HEK293 (cell line): ENCODE data around the gene XRN1.

Source experiments
- CTCF ChIA-PET: fragments of 350-600 bp; formaldehyde crosslinking; extraction: SDS; loops from one replicate; lab custom pipeline; 2021; ENCODE audit warnings: antibody characterized with exemption; lab: Yijun Ruan, JAX
- POLR2A ChIA-PET: fragments of 300-600 bp; formaldehyde crosslinking; extraction: SDS; loops from one replicate; lab custom pipeline; 2020; ENCODE audit warnings: antibody characterized with exemption, inconsistent platforms; lab: Yijun Ruan, JAX
- H3K27ac ChIP-seq: fragments of 200-500 bp; sonication (Bioruptor generic); 2 replicates; pipeline ENCODE4 v1.5.1; 2014; ENCODE audit warnings: low read depth, low read length, control low read depth, inconsistent platforms; ENCODE audit errors: extremely low read depth
- H3K36me3 ChIP-seq, 2 experiments: fragments of 200-500 bp in 1 of 2; sonication (Bioruptor generic) in 1 of 2; 1 replicate in 1 of 2; 2 replicates in 1 of 2; pipeline ENCODE4 v1.5.1; 2014 to 2017; ENCODE audit warnings: inconsistent platforms in 2 of 2, low read length in 2 of 2; ENCODE audit not compliant: control insufficient read depth in 2 of 2, insufficient read depth in 1 of 2
- H3K4me1 ChIP-seq: fragments of 200-500 bp; sonication (Bioruptor generic); 2 replicates; pipeline ENCODE4 v1.5.1; 2014; ENCODE audit warnings: mild to moderate bottlenecking, low read length, inconsistent platforms; ENCODE audit not compliant: control insufficient read depth, insufficient read depth
- H3K4me3 ChIP-seq: 2 replicates; pipeline ENCODE4 v1.5.1; 2011; ENCODE audit warnings: low read depth, mild to moderate bottlenecking, control low read depth, low read length, moderate library complexity
- H3K9me3 ChIP-seq: fragments of 200-500 bp; sonication (Bioruptor generic); 2 replicates; pipeline ENCODE4 v1.5.1; 2014; ENCODE audit warnings: low read depth, low read length, inconsistent platforms; ENCODE audit not compliant: control insufficient read depth, insufficient read depth
- CTCF ChIP-seq: fragments of 450-650 bp; formaldehyde crosslinking; IDR thresholded peaks from 2 replicates; pipeline ENCODE4 v1.5.1; 2016; ENCODE audit warnings: missing biosample characterization, missing genetic modification characterization
- GLI4 ChIP-seq: fragments of 450-650 bp; formaldehyde crosslinking; IDR thresholded peaks from 2 replicates; pipeline ENCODE4 v1.5.1; 2016; ENCODE audit warnings: missing biosample characterization, missing genetic modification characterization
- KLF17 ChIP-seq: fragments of 450-650 bp; formaldehyde crosslinking; IDR thresholded peaks from 2 replicates; pipeline ENCODE4 v1.5.1; 2016; ENCODE audit warnings: missing biosample characterization, missing genetic modification characterization
- OVOL3 ChIP-seq: fragments of 450-650 bp; formaldehyde crosslinking; IDR thresholded peaks from 2 replicates; pipeline ENCODE4 v1.5.1; 2016; ENCODE audit warnings: missing biosample characterization, missing genetic modification characterization
- PRDM1 ChIP-seq: fragments of 450-650 bp; formaldehyde crosslinking; IDR thresholded peaks from 2 replicates; pipeline ENCODE4; 2016; ENCODE audit warnings: missing biosample characterization, missing genetic modification characterization
- TRIM28 ChIP-seq: IDR thresholded peaks from 2 replicates; pipeline ENCODE4 v1.6.1; 2011; ENCODE audit warnings: low read length, control low read depth, borderline replicate concordance
- ZBTB6 ChIP-seq: fragments of 450-650 bp; formaldehyde crosslinking; IDR thresholded peaks from 2 replicates; pipeline ENCODE4 v1.5.1; 2017; ENCODE audit warnings: missing biosample characterization, missing genetic modification characterization
- ZNF155 ChIP-seq: fragments of 450-650 bp; formaldehyde crosslinking; IDR thresholded peaks from 2 replicates; pipeline ENCODE4 v1.5.1; 2016; ENCODE audit warnings: missing biosample characterization, missing genetic modification characterization
- ZNF175 ChIP-seq: fragments of 450-650 bp; formaldehyde crosslinking; IDR thresholded peaks from 2 replicates; pipeline ENCODE4 v1.5.1; 2016; ENCODE audit warnings: missing biosample characterization, missing genetic modification characterization
- ZNF19 ChIP-seq: fragments of 450-650 bp; formaldehyde crosslinking; IDR thresholded peaks from 2 replicates; pipeline ENCODE4; 2016; ENCODE audit warnings: missing biosample characterization, missing genetic modification characterization, low read depth
- ZNF2 ChIP-seq: fragments of 450-650 bp; formaldehyde crosslinking; IDR thresholded peaks from 2 replicates; pipeline ENCODE4 v1.5.1; 2016; ENCODE audit warnings: missing biosample characterization, missing genetic modification characterization
- ZNF398 ChIP-seq: fragments of 450-650 bp; formaldehyde crosslinking; IDR thresholded peaks from 2 replicates; pipeline ENCODE4 v1.5.1; 2017; ENCODE audit warnings: missing biosample characterization, missing genetic modification characterization
- ZNF521 ChIP-seq: fragments of 450-650 bp; formaldehyde crosslinking; IDR thresholded peaks from 2 replicates; pipeline ENCODE4 v1.5.1; 2017; ENCODE audit warnings: missing biosample characterization, mild to moderate bottlenecking, missing genetic modification characterization
- ZNF561 ChIP-seq: fragments of 450-650 bp; IDR thresholded peaks from 2 replicates; pipeline ENCODE4 v1.5.1; 2018; ENCODE audit warnings: missing biosample characterization, missing genetic modification characterization, borderline replicate concordance
- ZNF654 ChIP-seq: fragments of 450-650 bp; formaldehyde crosslinking; IDR thresholded peaks from 2 replicates; pipeline ENCODE4 v1.5.1; 2016; ENCODE audit warnings: low read depth, missing biosample characterization, missing genetic modification characterization
- ZNF660 ChIP-seq: fragments of 450-650 bp; IDR thresholded peaks from 2 replicates; pipeline ENCODE4 v1.5.1; 2018; ENCODE audit warnings: missing biosample characterization, mild to moderate bottlenecking, missing genetic modification characterization
- ZNF701 ChIP-seq: fragments of 450-650 bp; formaldehyde crosslinking; IDR thresholded peaks from 2 replicates; pipeline ENCODE4 v1.5.1; 2016; ENCODE audit warnings: missing biosample characterization, missing genetic modification characterization
- ZNF747 ChIP-seq: fragments of 450-650 bp; formaldehyde crosslinking; IDR thresholded peaks from 2 replicates; pipeline ENCODE4 v1.5.1; 2016; ENCODE audit warnings: missing biosample characterization, missing genetic modification characterization
- ZNF776 ChIP-seq: fragments of 450-650 bp; formaldehyde crosslinking; IDR thresholded peaks from 2 replicates; pipeline ENCODE4 v1.5.0; 2017; ENCODE audit warnings: missing biosample characterization, missing genetic modification characterization, borderline replicate concordance

XRN1 gene

GRCh38 chr3:142285083-142285517 is 162.7 kb downstream of the XRN1 start (continued):
- no peak for TF ChIP-seq KLF17 (tag by site-specific recombination)

GRCh38 chr3:142282503-142282902 is 165.3 kb downstream of the XRN1 start:
- H3K9me3 ChIP-seq, result no peaks in the 10 kb centered on the region
- no peaks in the 10 kb centered on the region for H3K36me3 ChIP-seq
- H3K4me1 ChIP-seq, result no peaks in the 10 kb centered on the region
- TF ChIP-seq OVOL3 (tag by site-specific recombination) (no peak), ZNF175 (no peak), ZNF521 (tag by site-specific recombination) (no peak), ZNF776 (no peak), CTCF (tag by site-specific recombination) (no peak), GLI4 (no peak)
- no peak overlapping the region for H3K4me3 ChIP-seq
- ChIA-PET POLR2A (interaction anchor here (0.7 kb wide), 1 partner anchor 746 kb away, joined by 3 read pairs; no protein-coding TSS in a partner anchor), CTCF (interaction anchor here (1.4 kb wide), 1 partner anchor 157 kb away, joined by 4 read pairs; no protein-coding TSS in a partner anchor)
- no peak overlapping the region for H3K27ac ChIP-seq

- no peaks in the 10 kb centered on the region for H3K9me3 ChIP-seq
- H3K27ac ChIP-seq, result no peak overlapping the region
- TF ChIP-seq ZNF398 (tag by site-specific recombination) (no peak), ZNF701 (tag by site-specific recombination) (no peak), ZNF747 (tag by site-specific recombination) (no peak)
- TF ChIP-seq, all 188 proteins: peak for 0
- ChIA-PET CTCF (interaction anchor here (0.7 to 1.4 kb wide), 2 partner anchors 156 to 307 kb away, joined by 4 read pairs; no protein-coding TSS in a partner anchor), POLR2A (no interaction called here)
- Histone ChIP-seq H3K4me3 (no peak overlapping the region), H3K4me1 (no peaks in the 10 kb centered on the region), H3K36me3 (no peaks in the 10 kb centered on the region)
Measured at GRCh38 chr3:142281474-142281873, 166.4 kb downstream of the XRN1 start.

GRCh38 chr3:142279965-142280590 is 167.8 kb downstream of the XRN1 start:
- no peak overlapping the region for H3K4me3 ChIP-seq
- no peaks in the 10 kb centered on the region for H3K9me3 ChIP-seq
- CTCF ChIA-PET, result interaction anchor here (0.6 to 2.7 kb wide), 13 partner anchors 10 to 720 kb away, joined by 3 to 25 read pairs (median 4); partner anchors contain the start of gene RNF7
- TF ChIP-seq ZNF19 (tag by site-specific recombination) (no peak), ZNF660 (no peak), PRDM1 (tag by site-specific recombination) (0 out of 2 replicates have a peak, but pooled peaks have one; percentile 15), CTCF (tag by site-specific recombination) (peak; percentile 59), ZNF654 (tag by site-specific recombination) (peak; percentile 87), ZNF2 (peak; percentile 49; the same call in 1 of the 2 replicates), TRIM28 (no peak), ZNF561 (tag by site-specific recombination) (0 out of 2 replicates have a peak, but pooled peaks have one; percentile 37), ZBTB6 (0 out of 2 replicates have a peak, but pooled peaks have one; percentile 26), ZNF155 (tag by site-specific recombination) (no peak)
- TF ChIP-seq, all 188 proteins: peak for 6
- Histone ChIP-seq H3K36me3 (no peaks in the 10 kb centered on the region), H3K27ac (no peak overlapping the region), H3K4me1 (no peaks in the 10 kb centered on the region)
- POLR2A ChIA-PET, result no interaction called here
